ENCODE measurements around the gene CLASP1. TPM values are rescaled to one million over a fixed set of nuclear protein-coding genes. Genes with fewer than 3 reads are reported as not detected.

Gene CLASP1
- total and polyA plus RNA-seq, 5 donors, result 19.1 to 62.4 (median 60.7) TPM

- H3K27ac ChIP-seq (ENCODE audit: low read length), result no peak overlapping the region
- H3K4me3 ChIP-seq (ENCODE audit: low read length), result no peak overlapping the region
- no peak for ATAC-seq
- H3K4me1 ChIP-seq (ENCODE audit: control insufficient read depth, insufficient read depth, low read length), result no peaks in the 10 kb centered on the region
- no peaks in the 10 kb centered on the region for H3K27me3 ChIP-seq (ENCODE audit: control insufficient read depth, insufficient read depth)
- intact Hi-C loops (cut with DNase I), result loop anchor here in 3 of 4 donors (5.0 to 10.0 kb wide), 3 partner anchors 45 to 65 kb away; partner anchors contain the start of genes CLASP1 (in 3 of the 3) and RNU4ATAC (in 1 of the 3)
- H3K9me3 ChIP-seq (ENCODE audit: control insufficient read depth, low read length), result no peaks in the 10 kb centered on the region
- DNase-seq, result no peak
These were observed 49.2 kb downstream of the CLASP1 start for GRCh38 chr2:121599963-121600651.

- Histone ChIP-seq H3K4me3 (ENCODE audit: low read length) (no peak overlapping the region), H3K4me1 (ENCODE audit: control insufficient read depth, insufficient read depth, low read length) (no peaks in the 10 kb centered on the region), H3K27ac (ENCODE audit: low read length) (no peak overlapping the region), H3K27me3 (ENCODE audit: control insufficient read depth, insufficient read depth) (no peaks in the 10 kb centered on the region), H3K9me3 (ENCODE audit: control insufficient read depth, low read length) (no peaks in the 10 kb centered on the region)
- ATAC-seq (no peak), DNase-seq (no peak)
- intact Hi-C loops (cut with DNase I), result loop anchor here in 3 of 4 donors (5.0 to 10.0 kb wide), 3 partner anchors 47 to 63 kb away; partner anchors contain the start of genes CLASP1 (in 3 of the 3) and RNU4ATAC (in 1 of the 3)
- WGBS, result 93% methylated on average over 2 of the region's 2 CpGs
These were observed 51.2 kb downstream of the CLASP1 start for GRCh38 chr2:121598087-121598486.

GRCh38 chr2:121596221-121597080 is 52.8 kb downstream of the CLASP1 start:
- peak in 2 of 3 donors; percentile 35 to 63 for DNase-seq
- intact Hi-C loops (cut with DNase I), result loop anchor here in 3 of 4 donors (5.0 to 10.0 kb wide), 3 partner anchors 48 to 62 kb away; partner anchors contain the start of genes CLASP1 (in 3 of the 3) and RNU4ATAC (in 1 of the 3)
- WGBS, result 34% methylated on average over 11 of the region's 11 CpGs

GRCh38 chr2:121595012-121595891 is 54.0 kb downstream of the CLASP1 start:
- WGBS, result 63% methylated on average over 6 of the region's 6 CpGs
- ATAC-seq (no peak), DNase-seq (no peak)
- H3K27ac ChIP-seq (ENCODE audit: low read length), result no peak overlapping the region
- H3K4me3 ChIP-seq (ENCODE audit: low read length), result no peak overlapping the region
- H3K4me1 ChIP-seq (ENCODE audit: control insufficient read depth, insufficient read depth, low read length), result no peaks in the 10 kb centered on the region
- intact Hi-C loops (cut with DNase I), result loop anchor here in 3 of 4 donors (5.0 to 10.0 kb wide), 3 partner anchors 50 to 60 kb away; partner anchors contain the start of genes CLASP1 (in 3 of the 3) and RNU4ATAC (in 1 of the 3)
- H3K9me3 ChIP-seq (ENCODE audit: control insufficient read depth, low read length), result no peaks in the 10 kb centered on the region
- no peaks in the 10 kb centered on the region for H3K27me3 ChIP-seq (ENCODE audit: control insufficient read depth, insufficient read depth)

More at GRCh38 chr2:121596221-121597080, 52.8 kb downstream of the CLASP1 start:
- Histone ChIP-seq H3K9me3 (ENCODE audit: control insufficient read depth, low read length) (no peaks in the 10 kb centered on the region), H3K4me1 (ENCODE audit: control insufficient read depth, insufficient read depth, low read length) (no peaks in the 10 kb centered on the region), H3K27me3 (ENCODE audit: control insufficient read depth, insufficient read depth) (no peaks in the 10 kb centered on the region), H3K4me3 (ENCODE audit: low read length) (peak overlapping the region; percentile 14), H3K27ac (ENCODE audit: low read length) (peak overlapping the region; percentile 63)
- ATAC-seq, result peak; percentile 85 to 89

- Histone ChIP-seq H3K27me3 (ENCODE audit: control insufficient read depth, insufficient read depth) (no peaks in the 10 kb centered on the region), H3K9me3 (ENCODE audit: control insufficient read depth, low read length) (no peaks in the 10 kb centered on the region), H3K4me1 (ENCODE audit: control insufficient read depth, insufficient read depth, low read length) (no peaks in the 10 kb centered on the region), H3K27ac (ENCODE audit: low read length) (no peak overlapping the region), H3K4me3 (ENCODE audit: low read length) (no peak overlapping the region)
- DNase-seq (no peak), ATAC-seq (no peak)
- 99% methylated on average over 3 of the region's 3 CpGs for WGBS
- intact Hi-C loops (cut with DNase I), result loop anchor here in 2 of 4 donors (10.0 kb wide), 2 partner anchors 54 to 56 kb away; partner anchors contain the start of genes CLASP1 (in 1 of the 2) and RNU4ATAC (in 1 of the 2)
These were observed 58.1 kb downstream of the CLASP1 start for GRCh38 chr2:121591199-121591598.

- no peaks in the 10 kb centered on the region for H3K4me1 ChIP-seq (ENCODE audit: control insufficient read depth, insufficient read depth, low read length)
- H3K27ac ChIP-seq (ENCODE audit: low read length), result no peak overlapping the region
- 70% methylated on average over 1 of the region's 1 CpG for WGBS
- DNase-seq (no peak), ATAC-seq (no peak)
- H3K27me3 ChIP-seq (ENCODE audit: control insufficient read depth, insufficient read depth), result no peaks in the 10 kb centered on the region
- no peaks in the 10 kb centered on the region for H3K9me3 ChIP-seq (ENCODE audit: control insufficient read depth, low read length)
- intact Hi-C loops (cut with DNase I), result no loop called here
- H3K4me3 ChIP-seq (ENCODE audit: low read length), result no peak overlapping the region
These were observed 60.9 kb downstream of the CLASP1 start for GRCh38 chr2:121588357-121588756.

- 97% methylated on average over 4 of the region's 4 CpGs for WGBS
- DNase-seq, result no peak
- no peak for ATAC-seq
- H3K4me3 ChIP-seq (ENCODE audit: low read length), result no peak overlapping the region
- no peak overlapping the region for H3K27ac ChIP-seq (ENCODE audit: low read length)
- H3K9me3 ChIP-seq (ENCODE audit: control insufficient read depth, low read length), result no peaks in the 10 kb centered on the region
- intact Hi-C loops (cut with DNase I), result no loop called here
- no peaks in the 10 kb centered on the region for H3K27me3 ChIP-seq (ENCODE audit: control insufficient read depth, insufficient read depth)
- H3K4me1 ChIP-seq (ENCODE audit: control insufficient read depth, insufficient read depth, low read length), result peaks cover 2% of the 10 kb centered on the region
These were observed 62.1 kb downstream of the CLASP1 start for GRCh38 chr2:121587131-121587530.

- Histone ChIP-seq H3K4me3 (ENCODE audit: low read length) (no peak overlapping the region), H3K27ac (ENCODE audit: low read length) (no peak overlapping the region), H3K4me1 (ENCODE audit: control insufficient read depth, insufficient read depth, low read length) (peaks cover 2% of the 10 kb centered on the region), H3K9me3 (ENCODE audit: control insufficient read depth, low read length) (no peaks in the 10 kb centered on the region), H3K27me3 (ENCODE audit: control insufficient read depth, insufficient read depth) (no peaks in the 10 kb centered on the region)
- no peak for DNase-seq
- intact Hi-C loops (cut with DNase I), result no loop called here
- no peak for ATAC-seq
- WGBS, result 96% methylated on average over 4 of the region's 4 CpGs
These were observed 64.5 kb downstream of the CLASP1 start for GRCh38 chr2:121584741-121585140.

DNA sequence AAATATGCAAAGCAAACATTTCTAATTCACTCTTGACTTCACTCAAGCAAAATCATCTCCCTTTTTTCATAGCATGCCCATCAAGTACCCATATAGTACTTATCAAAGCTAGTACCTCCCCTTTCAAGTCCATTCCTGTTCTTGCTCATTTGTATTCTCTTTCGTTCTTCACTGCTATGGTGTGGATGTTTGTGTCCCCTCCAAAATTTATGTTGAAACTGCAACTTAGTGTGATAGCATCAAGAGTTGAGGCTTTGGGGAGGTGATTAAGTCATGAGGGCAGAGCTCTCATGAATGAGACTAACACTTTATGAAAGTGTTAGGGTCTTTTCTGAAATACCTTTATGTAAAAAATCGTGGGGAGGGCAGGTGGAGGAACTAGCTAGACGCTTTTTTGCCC is 65.7 kb downstream of the CLASP1 start:
- ATAC-seq (no peak), DNase-seq (no peak)
- intact Hi-C loops (cut with DNase I), result no loop called here
- WGBS, result 90% methylated on average over 3 of the region's 3 CpGs
- Histone ChIP-seq H3K9me3 (ENCODE audit: control insufficient read depth, low read length) (no peaks in the 10 kb centered on the region), H3K27ac (ENCODE audit: low read length) (no peak overlapping the region), H3K4me3 (ENCODE audit: low read length) (no peak overlapping the region), H3K4me1 (ENCODE audit: control insufficient read depth, insufficient read depth, low read length) (peaks cover 2% of the 10 kb centered on the region), H3K27me3 (ENCODE audit: control insufficient read depth, insufficient read depth) (no peaks in the 10 kb centered on the region)

DNA sequence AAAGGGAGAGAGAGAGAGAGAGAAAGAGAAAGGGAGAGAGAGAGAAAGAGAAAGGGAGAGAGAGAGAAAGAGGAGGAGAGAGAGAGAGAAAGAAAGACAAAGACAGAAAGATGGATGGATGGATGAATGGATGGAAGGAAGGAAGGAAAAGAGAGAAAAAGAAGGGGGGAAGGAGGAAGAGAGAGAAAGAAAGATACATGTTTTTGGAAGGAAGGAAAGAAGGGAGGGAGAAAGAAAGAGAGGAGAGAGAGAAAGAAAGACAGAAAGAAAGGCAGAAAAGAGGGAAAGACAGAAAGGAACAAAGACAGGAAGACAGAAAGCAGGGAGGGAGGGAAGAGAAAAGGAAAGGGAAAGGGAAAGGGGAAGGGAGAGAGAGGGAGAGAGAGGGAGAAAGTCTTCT is 67.0 kb downstream of the CLASP1 start:
- H3K9me3 ChIP-seq (ENCODE audit: control insufficient read depth, low read length), result no peaks in the 10 kb centered on the region
- ATAC-seq, result no peak
- H3K4me1 ChIP-seq (ENCODE audit: control insufficient read depth, insufficient read depth, low read length), result peaks cover 2% of the 10 kb centered on the region
- no peak overlapping the region for H3K4me3 ChIP-seq (ENCODE audit: low read length)
- no peak overlapping the region for H3K27ac ChIP-seq (ENCODE audit: low read length)
- no peak for DNase-seq
- no peaks in the 10 kb centered on the region for H3K27me3 ChIP-seq (ENCODE audit: control insufficient read depth, insufficient read depth)
- intact Hi-C loops (cut with DNase I), result no loop called here

Data from right cardiac atrium (tissue), 5 donors.